H1 (cell line): ENCODE data around the gene CEP128. TPM values are rescaled to one million over a fixed set of nuclear protein-coding genes. Genes with fewer than 3 reads are reported as not detected.

ENCODE experiments used
- CTCF ChIA-PET: fragments of 300-600 bp; sonication (Branson Sonifier 250); formaldehyde crosslinking; loops from one replicate; lab custom pipeline; 2021; ENCODE audit not compliant: partially characterized antibody; lab: Charles Lee
- POLR2A ChIA-PET: fragments of 300-600 bp; sonication (Branson Sonifier 250); formaldehyde crosslinking; loops from one replicate; lab custom pipeline; 2021; ENCODE audit warnings: inconsistent platforms; ENCODE audit not compliant: partially characterized antibody; lab: Charles Lee
- DNase-seq, 2 experiments: peaks; one replicate each; pipeline versions ENCODE4 v3.0.0 to v3.0.0-alpha.2; 2010 to 2022; ENCODE audit warnings: low spot score in 2 of 2, low read depth in 1 of 2, mixed read lengths in 1 of 2
- FAIRE-seq: peaks from 2 replicates; lab custom pipeline; 2011; peaks lifted over from hg19 to GRCh38; lab: Jason Lieb, UNC
- H2AFZ ChIP-seq: 2 replicates; pipeline ENCODE4 v1.8.1; 2012; ENCODE audit warnings: low read length, inconsistent platforms
- H2AK5ac ChIP-seq: 2 replicates; pipeline ENCODE4 v1.6.1; 2013; ENCODE audit warnings: low read depth, low read length
- H2BK120ac ChIP-seq: replicated peaks from 2 replicates; pipeline ENCODE3; 2013; ENCODE audit warnings: low read depth, low read length, inconsistent platforms
- H2BK12ac ChIP-seq: 2 replicates; pipeline ENCODE4 v1.6.1; 2013; ENCODE audit warnings: low read depth, low read length
- H2BK15ac ChIP-seq: 2 replicates; pipeline ENCODE4 v1.6.1; 2013; ENCODE audit warnings: low read length
- H2BK20ac ChIP-seq: 2 replicates; pipeline ENCODE4 v1.6.1; 2013; ENCODE audit warnings: low read length
- H2BK5ac ChIP-seq: 2 replicates; pipeline ENCODE4 v1.6.1; 2013; ENCODE audit warnings: low read depth, low read length
- H3K14ac ChIP-seq: 2 replicates; pipeline ENCODE4 v1.6.1; 2013; ENCODE audit warnings: inconsistent platforms; ENCODE audit not compliant: insufficient read length
- H3K18ac ChIP-seq: 2 replicates; pipeline ENCODE4 v1.6.1; 2013; ENCODE audit warnings: low read length; ENCODE audit errors: extremely low read depth
- H3K23ac ChIP-seq: 2 replicates; pipeline ENCODE4 v1.6.1; 2013; ENCODE audit warnings: inconsistent platforms; ENCODE audit not compliant: insufficient read length
- H3K23me2 ChIP-seq: 2 replicates; pipeline ENCODE4 v1.6.1; 2013; ENCODE audit warnings: low read depth, low read length
- H3K27ac ChIP-seq: 2 replicates; pipeline ENCODE4 v1.6.1; 2011; ENCODE audit warnings: low read depth, low read length, inconsistent platforms
- H3K27me3 ChIP-seq, 4 experiments: replicated peaks in 1 of 4; 1 replicate in 1 of 4; 2 replicates in 3 of 4; pipeline versions ENCODE4 v1.6.1 to v1.8.1; 2011 to 2013; ENCODE audit warnings: low read length in 3 of 4, mild to moderate bottlenecking in 3 of 4, inconsistent platforms in 2 of 4, mixed read lengths in 2 of 4, moderate library complexity in 1 of 4; ENCODE audit not compliant: control insufficient read depth in 3 of 4, insufficient read depth in 3 of 4; ENCODE audit errors: extremely low read depth in 1 of 4
- H3K36me3 ChIP-seq, 4 experiments: 2 replicates each; pipeline versions ENCODE4 v1.6.1 to v1.8.1; 2011 to 2013; ENCODE audit warnings: mild to moderate bottlenecking in 4 of 4, low read length in 3 of 4, moderate library complexity in 2 of 4, control low read depth in 1 of 4, inconsistent platforms in 1 of 4; ENCODE audit not compliant: insufficient read depth in 4 of 4, control insufficient read depth in 2 of 4
- H3K4ac ChIP-seq: replicated peaks from 2 replicates; pipeline ENCODE3; 2013; ENCODE audit warnings: low read length, low read depth, mixed read lengths, inconsistent platforms; ENCODE audit not compliant: insufficient read length
- H3K4me1 ChIP-seq, 4 experiments: replicated peaks in 1 of 4; 1 replicate in 1 of 4; 2 replicates in 3 of 4; pipeline versions ENCODE4 v1.6.1 to v1.8.1; 2011 to 2013; ENCODE audit warnings: low read length in 3 of 4, inconsistent platforms in 2 of 4, mixed read lengths in 1 of 4; ENCODE audit not compliant: insufficient read depth in 4 of 4, control insufficient read depth in 3 of 4
- H3K4me2 ChIP-seq, 2 experiments: 2 replicates each; pipeline versions ENCODE4 v1.6.1 to v1.8.1; 2011 to 2013; ENCODE audit warnings: low read depth in 2 of 2, low read length in 2 of 2, control low read depth in 1 of 2, inconsistent platforms in 1 of 2, mild to moderate bottlenecking in 1 of 2; ENCODE audit not compliant: insufficient read depth in 1 of 2
- H3K4me3 ChIP-seq, 4 experiments: fragments of 200-600, 300-600 bp in 1 of 4; sonication (generic), shearing (Covaris generic), sonication (Bioruptor Twin) in 1 of 4; 2 replicates each; pipeline versions ENCODE4 v1.5.1 to v1.8.1; 2011 to 2016; ENCODE audit warnings: low read length in 4 of 4, low read depth in 3 of 4, control low read depth in 2 of 4, inconsistent platforms in 2 of 4, mild to moderate bottlenecking in 2 of 4, mixed read lengths in 1 of 4, moderate library complexity in 1 of 4; ENCODE audit not compliant: insufficient read depth in 2 of 4; ENCODE audit errors: extremely low read depth in 1 of 4
- H3K56ac ChIP-seq: replicated peaks from 2 replicates; pipeline ENCODE3; 2013; ENCODE audit warnings: low read depth, mild to moderate bottlenecking, mixed read lengths, low read length, inconsistent platforms; ENCODE audit not compliant: insufficient read length
- H3K79me1 ChIP-seq: 2 replicates; pipeline ENCODE4 v1.6.1; 2013; ENCODE audit warnings: low read depth, low read length, control low read depth
- H3K79me2 ChIP-seq, 2 experiments: 2 replicates each; pipeline versions ENCODE4 v1.6.1 to v1.8.1; 2012 to 2013; ENCODE audit warnings: low read length in 2 of 2, mild to moderate bottlenecking in 2 of 2, inconsistent platforms in 1 of 2; ENCODE audit not compliant: insufficient read depth in 2 of 2, control insufficient read depth in 1 of 2
- H3K9ac ChIP-seq, 4 experiments: replicated peaks in 1 of 4; 1 replicate in 1 of 4; 2 replicates in 3 of 4; pipeline versions ENCODE4 v1.6.1 to v1.8.1; 2011 to 2013; ENCODE audit warnings: low read depth in 3 of 4, low read length in 3 of 4, control low read depth in 2 of 4, mild to moderate bottlenecking in 2 of 4, moderate library complexity in 2 of 4, inconsistent platforms in 1 of 4; ENCODE audit errors: extremely low read depth in 1 of 4
- H3K9me3 ChIP-seq, 2 experiments: 2 replicates each; pipeline versions ENCODE4 v1.6.1 to v1.8.1; 2012 to 2013; ENCODE audit warnings: mild to moderate bottlenecking in 2 of 2, moderate library complexity in 2 of 2, control low read depth in 1 of 2, inconsistent platforms in 1 of 2, low read depth in 1 of 2, low read length in 1 of 2, mixed read lengths in 1 of 2; ENCODE audit not compliant: insufficient read depth in 2 of 2
- H4K20me1 ChIP-seq, 2 experiments: replicated peaks in 1 of 2; 2 replicates each; pipeline versions ENCODE3 to v1.8.1; 2011 to 2013; ENCODE audit warnings: inconsistent platforms in 2 of 2, low read length in 2 of 2, mild to moderate bottlenecking in 1 of 2; ENCODE audit not compliant: insufficient read depth in 2 of 2, control insufficient read depth in 1 of 2
- H4K5ac ChIP-seq: 2 replicates; pipeline ENCODE4 v1.6.1; 2013; ENCODE audit warnings: low read length, low read depth, mixed read lengths, inconsistent platforms; ENCODE audit not compliant: insufficient read length
- H4K8ac ChIP-seq: 2 replicates; pipeline ENCODE4 v1.8.0; 2013; ENCODE audit warnings: mild to moderate bottlenecking, moderate library complexity, low read length, inconsistent platforms; ENCODE audit not compliant: insufficient read depth; ENCODE audit errors: extremely low read depth
- H4K91ac ChIP-seq: replicated peaks from 2 replicates; pipeline ENCODE3; 2013; ENCODE audit warnings: low read length, mixed read lengths, inconsistent platforms; ENCODE audit not compliant: insufficient read length
- ASH2L ChIP-seq: fragments of 200-600, 300-600 bp; sonication (generic); IDR thresholded peaks from one replicate; pipeline ENCODE4 v1.7.1; 2017; ENCODE audit warnings: low read length
- BCL11A ChIP-seq, 2 experiments: IDR thresholded peaks; one replicate each; pipeline ENCODE4 v1.6.1; 2011; ENCODE audit warnings: low read depth in 2 of 2, low read length in 2 of 2, mild to moderate bottlenecking in 2 of 2
- CREB1 ChIP-seq: IDR thresholded peaks from 2 replicates; pipeline ENCODE4 v1.6.1; 2012; ENCODE audit warnings: inconsistent platforms
- CTBP2 ChIP-seq: IDR thresholded peaks from 2 replicates; pipeline ENCODE4 v1.7.0; 2011; ENCODE audit warnings: borderline replicate concordance, mild to moderate bottlenecking, moderate library complexity, mixed read lengths, low read length; ENCODE audit not compliant: insufficient read depth, insufficient read length
- HDAC2 ChIP-seq, 2 experiments: fragments of 300-600 bp in 1 of 2; sonication (generic) in 1 of 2; IDR thresholded peaks; 2 replicates each; pipeline ENCODE4 v1.6.1; 2011 to 2012; ENCODE audit warnings: low read depth in 2 of 2, low read length in 2 of 2, mild to moderate bottlenecking in 2 of 2, moderate library complexity in 2 of 2, borderline replicate concordance in 1 of 2, inconsistent platforms in 1 of 2
- JUN ChIP-seq: IDR thresholded peaks from 2 replicates; pipeline ENCODE4 v1.6.1; 2011; ENCODE audit warnings: low read depth, mild to moderate bottlenecking, improper control_type of control experiment, low read length
- POU5F1 ChIP-seq: IDR thresholded peaks from 2 replicates; pipeline ENCODE4 v1.6.1; 2011; ENCODE audit warnings: low read depth, mild to moderate bottlenecking, low read length, moderate library complexity
- SIRT6 ChIP-seq: IDR thresholded peaks from one replicate; pipeline ENCODE4 v1.7.1; 2012; ENCODE audit warnings: low read length, inconsistent platforms
- SP1 ChIP-seq: IDR thresholded peaks from 2 replicates; pipeline ENCODE4 v1.6.1; 2011; ENCODE audit warnings: low read depth, low read length
- SP2 ChIP-seq: IDR thresholded peaks from 2 replicates; pipeline ENCODE4 v1.6.1; 2012; ENCODE audit warnings: mild to moderate bottlenecking, low read length, inconsistent platforms
- TAF7 ChIP-seq: optimal IDR thresholded peaks from 2 replicates; pipeline ENCODE3; 2011; ENCODE audit warnings: low read depth, mild to moderate bottlenecking, inconsistent platforms, low read length, moderate library complexity, borderline replicate concordance
- TEAD4 ChIP-seq: IDR thresholded peaks from 2 replicates; pipeline ENCODE4 v1.6.1; 2012; ENCODE audit warnings: low read depth, low read length, inconsistent platforms, mixed read lengths
- WGBS, 2 experiments: shearing (Covaris generic) in 1 of 2; methylation state at CpG; one replicate each; pipeline versions ENCODE4 v1.1.6 to v1.1.7; 2013 to 2015; ENCODE audit warnings: low lambda C conversion rate in 2 of 2, mixed read lengths in 2 of 2, inconsistent platforms in 1 of 2, low coverage in 1 of 2, missing lambda C conversion rate in 1 of 2; ENCODE audit not compliant: insufficient replicate concordance in 2 of 2, insufficient coverage in 1 of 2, insufficient read length in 1 of 2; ENCODE audit errors: extremely low coverage in 1 of 2, missing lambda C conversion rate in 1 of 2; 5-methylcytosine and 5-hydroxymethylcytosine counted together
- polyA plus RNA-seq, 7 experiments: library from polyadenylated mRNA; depleted of rRNA in 3 of 7; stranded (reverse) in 5 of 7; unstranded in 2 of 7; fragments of >200 nt in 5 of 7; fragments of 200-250 nt in 2 of 7; gene quantifications; 1 replicate in 5 of 7; 2 replicates in 1 of 7; 4 replicates in 1 of 7; pipeline versions ENCODE4 v1.2.1 to v1.2.3, GENCODE V29; 2011 to 2013; ENCODE audit warnings: missing spikeins in 2 of 7, mixed read lengths in 2 of 7
- total RNA-seq: library from RNA; stranded (reverse); fragmentation: NEBNext Ultra II Directional; extraction: Animal tissue kit (Norgen Biotek cat#: 25700); gene quantifications from 2 replicates; pipeline ENCODE4 v1.2.1, GENCODE V29; 2021
- TF ChIP-seq, protein P1 (sequence below), 3 experiments: IDR thresholded peaks; 1 replicate in 2 of 3; 2 replicates in 1 of 3; pipeline versions ENCODE4 v1.5.1 to v1.6.1; 2011; ENCODE audit warnings: low read length in 3 of 3, mild to moderate bottlenecking in 3 of 3, inconsistent platforms in 2 of 3, low read depth in 1 of 3, moderate library complexity in 1 of 3; ENCODE audit not compliant: insufficient read depth in 1 of 3; ENCODE audit errors: control extremely low read depth in 1 of 3

The CEP128 gene
- total and polyA plus RNA-seq, 2 of the 8 experiments (the other 6 are each of a cell fraction or from before 2014, with no cell fraction given), result 1.9 to 17.0 TPM

DNA sequence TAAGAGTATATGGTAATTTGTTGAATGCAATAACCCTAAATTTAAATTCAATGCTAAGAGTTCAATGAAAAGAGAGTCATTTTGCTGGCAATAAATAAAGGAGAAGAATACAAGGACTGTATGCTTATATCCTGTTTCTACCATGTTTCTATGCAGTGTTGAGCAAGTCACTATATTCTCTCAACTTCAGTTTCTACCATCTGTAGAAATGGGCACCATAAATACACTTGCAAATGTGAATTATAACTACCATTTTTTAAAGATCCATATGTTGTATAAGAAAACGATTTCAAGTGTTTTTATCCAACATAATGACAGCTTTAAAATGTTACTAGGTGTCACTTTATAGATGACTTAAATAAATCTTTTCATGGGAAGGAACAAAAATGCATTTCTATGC is 170.3 kb downstream of the CEP128 start:
- Histone ChIP-seq H3K79me1 (no peaks in the 10 kb centered on the region), H3K23ac (no peak overlapping the region), H3K14ac (no peak overlapping the region), H3K27ac (no peak overlapping the region), H2AK5ac (no peak overlapping the region), H3K4ac (no peak overlapping the region), H4K20me1 (no peaks in the 10 kb centered on the region), H3K36me3 (no peaks in the 10 kb centered on the region), H3K27me3 (no peaks in the 10 kb centered on the region), H3K18ac (no peak overlapping the region), H3K9ac (no peak overlapping the region), H2BK5ac (no peak overlapping the region), H2BK20ac (no peak overlapping the region), H2BK12ac (no peak overlapping the region), H2BK15ac (no peak overlapping the region), H3K56ac (no peak overlapping the region), H2BK120ac (no peak overlapping the region), H4K5ac (no peak overlapping the region), H4K8ac (no peak overlapping the region), H4K91ac (no peak overlapping the region), H3K79me2 (no peaks in the 10 kb centered on the region), H2AFZ (no peak overlapping the region), H3K4me1 (no peaks in the 10 kb centered on the region), H3K23me2 (no peaks in the 10 kb centered on the region), H3K4me3 (no peak overlapping the region), H3K9me3 (no peaks in the 10 kb centered on the region), H3K4me2 (no peak overlapping the region)
- TF ChIP-seq HDAC2 (IDR thresholded peaks at IDR 0.05; ENCODE audit: borderline replicate concordance in 1 of 2, low read depth in 2 of 2, low read length in 2 of 2) (no peak), TEAD4 (no peak), POU5F1 (no peak), SP2 (no peak), TAF7 (no peak), CTBP2 (no peak), CREB1 (no peak), BCL11A (IDR thresholded peaks at IDR 0.05; ENCODE audit: low read depth in 2 of 2, low read length in 2 of 2) (no peak), SIRT6 (no peak), JUN (no peak), ASH2L (no peak), SP1 (no peak)
- TF ChIP-seq, protein P1, sequence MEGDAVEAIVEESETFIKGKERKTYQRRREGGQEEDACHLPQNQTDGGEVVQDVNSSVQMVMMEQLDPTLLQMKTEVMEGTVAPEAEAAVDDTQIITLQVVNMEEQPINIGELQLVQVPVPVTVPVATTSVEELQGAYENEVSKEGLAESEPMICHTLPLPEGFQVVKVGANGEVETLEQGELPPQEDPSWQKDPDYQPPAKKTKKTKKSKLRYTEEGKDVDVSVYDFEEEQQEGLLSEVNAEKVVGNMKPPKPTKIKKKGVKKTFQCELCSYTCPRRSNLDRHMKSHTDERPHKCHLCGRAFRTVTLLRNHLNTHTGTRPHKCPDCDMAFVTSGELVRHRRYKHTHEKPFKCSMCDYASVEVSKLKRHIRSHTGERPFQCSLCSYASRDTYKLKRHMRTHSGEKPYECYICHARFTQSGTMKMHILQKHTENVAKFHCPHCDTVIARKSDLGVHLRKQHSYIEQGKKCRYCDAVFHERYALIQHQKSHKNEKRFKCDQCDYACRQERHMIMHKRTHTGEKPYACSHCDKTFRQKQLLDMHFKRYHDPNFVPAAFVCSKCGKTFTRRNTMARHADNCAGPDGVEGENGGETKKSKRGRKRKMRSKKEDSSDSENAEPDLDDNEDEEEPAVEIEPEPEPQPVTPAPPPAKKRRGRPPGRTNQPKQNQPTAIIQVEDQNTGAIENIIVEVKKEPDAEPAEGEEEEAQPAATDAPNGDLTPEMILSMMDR (IDR thresholded peaks at IDR 0.05; ENCODE audit: control extremely low read depth in 1 of 3, insufficient read depth in 1 of 3, low read depth in 1 of 3, low read length in 3 of 3), result no peak
- no peak for FAIRE-seq
- CTCF ChIA-PET, result interaction anchor here (0.8 to 1.6 kb wide), 2 partner anchors 15 to 569 kb away, joined by 3 read pairs; no protein-coding TSS in a partner anchor
- no peak for DNase-seq
- POLR2A ChIA-PET, result no interaction called here
- 65% methylated on average over 1 of the region's 1 CpG; no CpG with 5 or more reads in 1 of the 2 experiments for WGBS, 2 experiments
